ENCODE measurements around the gene ZNF467. TPM values are rescaled to one million over a fixed set of nuclear protein-coding genes. Genes with fewer than 3 reads are reported as not detected.
A peak's percentile ranks its signal among the peaks of the same experiment; 100 is the strongest.

ZNF467 gene
- total and polyA plus RNA-seq, 2 experiments from 2014 or later: 0.10 to 0.40 TPM

DNA sequence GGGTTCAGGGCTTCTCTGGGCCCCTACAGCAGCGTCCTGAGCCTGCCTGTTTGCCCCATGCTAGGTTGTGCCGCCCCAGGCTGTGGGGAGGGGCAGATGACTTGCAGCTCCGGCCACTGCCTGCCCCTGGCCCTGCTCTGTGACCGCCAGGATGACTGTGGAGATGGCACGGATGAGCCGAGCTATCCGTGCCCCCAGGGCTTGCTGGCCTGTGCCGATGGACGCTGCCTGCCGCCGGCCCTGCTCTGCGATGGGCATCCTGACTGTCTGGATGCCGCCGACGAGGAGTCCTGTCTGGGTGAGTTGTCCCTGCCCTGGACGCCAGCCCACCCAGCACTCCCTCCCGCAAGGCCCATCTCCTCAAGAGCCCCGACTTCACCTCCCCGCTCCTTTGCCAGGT lies 15.7 kb upstream of the ZNF467 start:
- Histone ChIP-seq H2AFZ (no peak overlapping the region), H3K4me3 (no peak overlapping the region), H3F3A (replicated peaks; ENCODE audit: low read depth) (no peaks in the 10 kb centered on the region), H3K79me2 (replicated peaks; ENCODE audit: insufficient read depth) (no peaks in the 10 kb centered on the region), H3K36me3 (ENCODE audit: insufficient read depth) (no peaks in the 10 kb centered on the region), H4K20me1 (replicated peaks; ENCODE audit: insufficient read depth) (no peaks in the 10 kb centered on the region), H3K27ac (ENCODE audit: low read depth) (no peak overlapping the region), H3K9me2 (ENCODE audit: insufficient read depth) (no peaks in the 10 kb centered on the region), H3K27me3 (ENCODE audit: insufficient read depth) (peaks cover 28% of the 10 kb centered on the region), H3K4me1 (ENCODE audit: insufficient read depth) (no peaks in the 10 kb centered on the region), H3K4me2 (no peak overlapping the region)
- Mint-ChIP-seq H3K4me1 (peaks cover 6% of the 10 kb centered on the region; the same call in 2 of the 3 replicates), H3K4me3 (0 out of 3 replicates have a peak overlapping the region, but pooled peaks have one; percentile 69), H3K36me3 (ENCODE audit: low read depth) (no peaks in the 10 kb centered on the region), H3K27ac (no peak overlapping the region), H3K9me3 (no peaks in the 10 kb centered on the region), H3K27me3 (ENCODE audit: insufficient read depth, low read depth, poor library complexity) (peaks cover 34% of the 10 kb centered on the region)
- ATAC-seq (no peak), DNase-seq (ENCODE audit: low spot score) (no peak)
- TF ChIP-seq JUNB (IDR thresholded peaks at IDR 0.05; ENCODE audit: unreplicated experiment): no peak

GRCh38 chr7:149788300-149788851 lies 15.0 kb upstream of the ZNF467 start:
- no peak overlapping the region for H3K4me3 ChIP-seq
- ATAC-seq (no peak), DNase-seq (ENCODE audit: low spot score) (no peak)
- H3K9me3 Mint-ChIP-seq: no peaks in the 10 kb centered on the region
- peaks cover 9% of the 10 kb centered on the region; the same call in 2 of the 3 replicates for H3K4me1 Mint-ChIP-seq
- peaks cover 35% of the 10 kb centered on the region for H3K27me3 Mint-ChIP-seq (ENCODE audit: insufficient read depth, low read depth, poor library complexity)
- no peaks in the 10 kb centered on the region for H3K36me3 Mint-ChIP-seq (ENCODE audit: low read depth)
- H3K4me2 ChIP-seq: no peak overlapping the region
- peaks cover 28% of the 10 kb centered on the region for H3K27me3 ChIP-seq (ENCODE audit: insufficient read depth)
- H3K27ac Mint-ChIP-seq: no peak overlapping the region
- H2AFZ ChIP-seq: no peak overlapping the region
- H3K9me2 ChIP-seq (ENCODE audit: insufficient read depth): no peaks in the 10 kb centered on the region
- no peaks in the 10 kb centered on the region for H3K36me3 ChIP-seq (ENCODE audit: insufficient read depth)
- H3K4me1 ChIP-seq (ENCODE audit: insufficient read depth): no peaks in the 10 kb centered on the region; the same call in 1 of the 2 replicates
- no peaks in the 10 kb centered on the region for H3K79me2 ChIP-seq (replicated peaks; ENCODE audit: insufficient read depth)
- no peaks in the 10 kb centered on the region for H4K20me1 ChIP-seq (replicated peaks; ENCODE audit: insufficient read depth)
- H3F3A ChIP-seq (replicated peaks; ENCODE audit: low read depth): no peaks in the 10 kb centered on the region
- no peak overlapping the region; the same call in 2 of the 3 replicates for H3K4me3 Mint-ChIP-seq
- H3K27ac ChIP-seq (ENCODE audit: low read depth): no peak overlapping the region
- TF ChIP-seq CREB1 (CRISPR knock-in tag; IDR thresholded peaks at IDR 0.05; ENCODE audit: low read depth): no peak
- no peak for TF ChIP-seq EZH2 (IDR thresholded peaks at IDR 0.05; ENCODE audit: low read depth, unreplicated experiment)
- TF ChIP-seq, protein P1, sequence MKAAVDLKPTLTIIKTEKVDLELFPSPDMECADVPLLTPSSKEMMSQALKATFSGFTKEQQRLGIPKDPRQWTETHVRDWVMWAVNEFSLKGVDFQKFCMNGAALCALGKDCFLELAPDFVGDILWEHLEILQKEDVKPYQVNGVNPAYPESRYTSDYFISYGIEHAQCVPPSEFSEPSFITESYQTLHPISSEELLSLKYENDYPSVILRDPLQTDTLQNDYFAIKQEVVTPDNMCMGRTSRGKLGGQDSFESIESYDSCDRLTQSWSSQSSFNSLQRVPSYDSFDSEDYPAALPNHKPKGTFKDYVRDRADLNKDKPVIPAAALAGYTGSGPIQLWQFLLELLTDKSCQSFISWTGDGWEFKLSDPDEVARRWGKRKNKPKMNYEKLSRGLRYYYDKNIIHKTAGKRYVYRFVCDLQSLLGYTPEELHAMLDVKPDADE (IDR thresholded peaks at IDR 0.05): no peak
- TF ChIP-seq JUNB (IDR thresholded peaks at IDR 0.05; ENCODE audit: unreplicated experiment): no peak
- TF ChIP-seq, protein P2, sequence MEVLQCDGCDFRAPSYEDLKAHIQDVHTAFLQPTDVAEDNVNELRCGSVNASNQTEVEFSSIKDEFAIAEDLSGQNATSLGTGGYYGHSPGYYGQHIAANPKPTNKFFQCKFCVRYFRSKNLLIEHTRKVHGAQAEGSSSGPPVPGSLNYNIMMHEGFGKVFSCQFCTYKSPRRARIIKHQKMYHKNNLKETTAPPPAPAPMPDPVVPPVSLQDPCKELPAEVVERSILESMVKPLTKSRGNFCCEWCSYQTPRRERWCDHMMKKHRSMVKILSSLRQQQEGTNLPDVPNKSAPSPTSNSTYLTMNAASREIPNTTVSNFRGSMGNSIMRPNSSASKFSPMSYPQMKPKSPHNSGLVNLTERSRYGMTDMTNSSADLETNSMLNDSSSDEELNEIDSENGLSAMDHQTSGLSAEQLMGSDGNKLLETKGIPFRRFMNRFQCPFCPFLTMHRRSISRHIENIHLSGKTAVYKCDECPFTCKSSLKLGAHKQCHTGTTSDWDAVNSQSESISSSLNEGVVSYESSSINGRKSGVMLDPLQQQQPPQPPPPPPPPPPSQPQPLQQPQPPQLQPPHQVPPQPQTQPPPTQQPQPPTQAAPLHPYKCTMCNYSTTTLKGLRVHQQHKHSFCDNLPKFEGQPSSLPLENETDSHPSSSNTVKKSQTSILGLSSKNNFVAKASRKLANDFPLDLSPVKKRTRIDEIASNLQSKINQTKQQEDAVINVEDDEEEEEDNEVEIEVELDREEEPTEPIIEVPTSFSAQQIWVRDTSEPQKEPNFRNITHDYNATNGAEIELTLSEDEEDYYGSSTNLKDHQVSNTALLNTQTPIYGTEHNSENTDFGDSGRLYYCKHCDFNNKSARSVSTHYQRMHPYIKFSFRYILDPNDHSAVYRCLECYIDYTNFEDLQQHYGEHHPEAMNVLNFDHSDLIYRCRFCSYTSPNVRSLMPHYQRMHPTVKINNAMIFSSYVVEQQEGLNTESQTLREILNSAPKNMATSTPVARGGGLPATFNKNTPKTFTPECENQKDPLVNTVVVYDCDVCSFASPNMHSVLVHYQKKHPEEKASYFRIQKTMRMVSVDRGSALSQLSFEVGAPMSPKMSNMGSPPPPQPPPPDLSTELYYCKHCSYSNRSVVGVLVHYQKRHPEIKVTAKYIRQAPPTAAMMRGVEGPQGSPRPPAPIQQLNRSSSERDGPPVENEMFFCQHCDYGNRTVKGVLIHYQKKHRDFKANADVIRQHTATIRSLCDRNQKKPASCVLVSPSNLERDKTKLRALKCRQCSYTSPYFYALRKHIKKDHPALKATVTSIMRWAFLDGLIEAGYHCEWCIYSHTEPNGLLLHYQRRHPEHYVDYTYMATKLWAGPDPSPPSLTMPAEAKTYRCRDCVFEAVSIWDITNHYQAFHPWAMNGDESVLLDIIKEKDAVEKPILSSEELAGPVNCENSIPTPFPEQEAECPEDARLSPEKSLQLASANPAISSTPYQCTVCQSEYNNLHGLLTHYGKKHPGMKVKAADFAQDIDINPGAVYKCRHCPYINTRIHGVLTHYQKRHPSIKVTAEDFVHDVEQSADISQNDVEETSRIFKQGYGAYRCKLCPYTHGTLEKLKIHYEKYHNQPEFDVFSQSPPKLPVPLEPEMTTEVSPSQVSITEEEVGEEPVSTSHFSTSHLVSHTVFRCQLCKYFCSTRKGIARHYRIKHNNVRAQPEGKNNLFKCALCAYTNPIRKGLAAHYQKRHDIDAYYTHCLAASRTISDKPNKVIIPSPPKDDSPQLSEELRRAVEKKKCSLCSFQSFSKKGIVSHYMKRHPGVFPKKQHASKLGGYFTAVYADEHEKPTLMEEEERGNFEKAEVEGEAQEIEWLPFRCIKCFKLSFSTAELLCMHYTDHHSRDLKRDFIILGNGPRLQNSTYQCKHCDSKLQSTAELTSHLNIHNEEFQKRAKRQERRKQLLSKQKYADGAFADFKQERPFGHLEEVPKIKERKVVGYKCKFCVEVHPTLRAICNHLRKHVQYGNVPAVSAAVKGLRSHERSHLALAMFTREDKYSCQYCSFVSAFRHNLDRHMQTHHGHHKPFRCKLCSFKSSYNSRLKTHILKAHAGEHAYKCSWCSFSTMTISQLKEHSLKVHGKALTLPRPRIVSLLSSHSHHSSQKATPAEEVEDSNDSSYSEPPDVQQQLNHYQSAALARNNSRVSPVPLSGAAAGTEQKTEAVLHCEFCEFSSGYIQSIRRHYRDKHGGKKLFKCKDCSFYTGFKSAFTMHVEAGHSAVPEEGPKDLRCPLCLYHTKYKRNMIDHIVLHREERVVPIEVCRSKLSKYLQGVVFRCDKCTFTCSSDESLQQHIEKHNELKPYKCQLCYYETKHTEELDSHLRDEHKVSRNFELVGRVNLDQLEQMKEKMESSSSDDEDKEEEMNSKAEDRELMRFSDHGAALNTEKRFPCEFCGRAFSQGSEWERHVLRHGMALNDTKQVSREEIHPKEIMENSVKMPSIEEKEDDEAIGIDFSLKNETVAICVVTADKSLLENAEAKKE (CRISPR knock-in tag; IDR thresholded peaks at IDR 0.05): no peak
- no peak for TF ChIP-seq ZNF114 (CRISPR knock-in tag; IDR thresholded peaks at IDR 0.05)
- no peak for TF ChIP-seq STAT1 (IDR thresholded peaks at IDR 0.05; ENCODE audit: unreplicated experiment)
- no peak for TF ChIP-seq ZNF331 (CRISPR knock-in tag; IDR thresholded peaks at IDR 0.05; ENCODE audit: low read depth)
- no peak for TF ChIP-seq REST (IDR thresholded peaks at IDR 0.05; ENCODE audit: unreplicated experiment)
- no peak for TF ChIP-seq EZH2phosphoT487 (IDR thresholded peaks at IDR 0.05; ENCODE audit: unreplicated experiment)
- no peak for TF ChIP-seq NANOG (IDR thresholded peaks at IDR 0.05; ENCODE audit: borderline replicate concordance)
- no peak for TF ChIP-seq POLR2AphosphoS5 (IDR thresholded peaks at IDR 0.05; ENCODE audit: low read depth)
